ENCODE data around the gene ZKSCAN8.
A peak's percentile ranks its signal among the peaks of the same experiment; 100 is the strongest.

The ZKSCAN8 gene

GRCh38 chr6:28159029-28159607 is 17.4 kb downstream of the ZKSCAN8 start:
- no peak for DNase-seq (ENCODE audit: low read depth, low spot score)
- Histone ChIP-seq H3K4me1 (ENCODE audit: insufficient read depth, insufficient read length) (no peaks in the 10 kb centered on the region), H3K27me3 (ENCODE audit: insufficient read depth, insufficient read length) (no peaks in the 10 kb centered on the region), H3K9ac (ENCODE audit: insufficient read length, low read depth) (no peak overlapping the region), H3K9me3 (ENCODE audit: insufficient read depth, low read length) (no peaks in the 10 kb centered on the region), H3K4me3 (ENCODE audit: insufficient read length, low read depth) (no peak overlapping the region), H3K36me3 (ENCODE audit: insufficient read depth, insufficient read length, low read length) (peaks cover 24% of the 10 kb centered on the region)
- TF ChIP-seq YY1 (IDR thresholded peaks at IDR 0.05; ENCODE audit: insufficient read depth, insufficient read length) = no peak
- TF ChIP-seq ZNF274 (IDR thresholded peaks at IDR 0.05; ENCODE audit: low read depth, low read length) = no peak
- no peak for TF ChIP-seq SUZ12 (IDR thresholded peaks at IDR 0.05; ENCODE audit: extremely low read depth, insufficient read depth, insufficient read length)

- Histone ChIP-seq H3K4me1 (ENCODE audit: insufficient read depth, insufficient read length) (no peaks in the 10 kb centered on the region), H3K9me3 (ENCODE audit: insufficient read depth, low read length) (no peaks in the 10 kb centered on the region), H3K9ac (ENCODE audit: insufficient read length, low read depth) (no peak overlapping the region), H3K27me3 (ENCODE audit: insufficient read depth, insufficient read length) (no peaks in the 10 kb centered on the region), H3K36me3 (ENCODE audit: insufficient read depth, insufficient read length, low read length) (peaks cover 13% of the 10 kb centered on the region), H3K4me3 (ENCODE audit: insufficient read length, low read depth) (no peak overlapping the region)
- TF ChIP-seq SUZ12 (IDR thresholded peaks at IDR 0.05; ENCODE audit: extremely low read depth, insufficient read depth, insufficient read length) (no peak), ZNF274 (IDR thresholded peaks at IDR 0.05; ENCODE audit: low read depth, low read length) (no peak), YY1 (IDR thresholded peaks at IDR 0.05; ENCODE audit: insufficient read depth, insufficient read length) (no peak)
- no peak for DNase-seq (ENCODE audit: low read depth, low spot score)
Measured at GRCh38 chr6:28160233-28160632, 18.6 kb downstream of the ZKSCAN8 start.

GRCh38 chr6:28161410-28162079 is 19.9 kb downstream of the ZKSCAN8 start:
- peak overlapping the region; percentile 65 for H3K4me3 ChIP-seq (ENCODE audit: insufficient read length, low read depth)
- peak overlapping the region; percentile 83 for H3K9ac ChIP-seq (ENCODE audit: insufficient read length, low read depth)
- no peaks in the 10 kb centered on the region for H3K9me3 ChIP-seq (ENCODE audit: insufficient read depth, low read length)

GRCh38 chr6:28165563-28165962 is 23.9 kb downstream of the ZKSCAN8 start:
- no peak for TF ChIP-seq SUZ12 (IDR thresholded peaks at IDR 0.05; ENCODE audit: extremely low read depth, insufficient read depth, insufficient read length)
- TF ChIP-seq ZNF274 (IDR thresholded peaks at IDR 0.05; ENCODE audit: low read depth, low read length) = no peak
- no peak for TF ChIP-seq YY1 (IDR thresholded peaks at IDR 0.05; ENCODE audit: insufficient read depth, insufficient read length)
- Histone ChIP-seq H3K9me3 (ENCODE audit: insufficient read depth, low read length) (no peaks in the 10 kb centered on the region), H3K27me3 (ENCODE audit: insufficient read depth, insufficient read length) (no peaks in the 10 kb centered on the region), H3K4me3 (ENCODE audit: insufficient read length, low read depth) (no peak overlapping the region), H3K4me1 (ENCODE audit: insufficient read depth, insufficient read length) (no peaks in the 10 kb centered on the region), H3K36me3 (ENCODE audit: insufficient read depth, insufficient read length, low read length) (no peaks in the 10 kb centered on the region), H3K9ac (ENCODE audit: insufficient read length, low read depth) (no peak overlapping the region)
- DNase-seq (ENCODE audit: low read depth, low spot score) = no peak

More at GRCh38 chr6:28161410-28162079, 19.9 kb downstream of the ZKSCAN8 start:
- H3K36me3 ChIP-seq (ENCODE audit: insufficient read depth, insufficient read length, low read length) = peaks cover 7% of the 10 kb centered on the region
- no peaks in the 10 kb centered on the region for H3K4me1 ChIP-seq (ENCODE audit: insufficient read depth, insufficient read length)
- H3K27me3 ChIP-seq (ENCODE audit: insufficient read depth, insufficient read length) = no peaks in the 10 kb centered on the region
- DNase-seq (ENCODE audit: low read depth, low spot score) = peak; percentile 73
- no peak for TF ChIP-seq SUZ12 (IDR thresholded peaks at IDR 0.05; ENCODE audit: extremely low read depth, insufficient read depth, insufficient read length)
- TF ChIP-seq ZNF274 (IDR thresholded peaks at IDR 0.05; ENCODE audit: low read depth, low read length) = no peak
- no peak for TF ChIP-seq YY1 (IDR thresholded peaks at IDR 0.05; ENCODE audit: insufficient read depth, insufficient read length)

- DNase-seq (ENCODE audit: low read depth, low spot score) = no peak
- no peaks in the 10 kb centered on the region for H3K9me3 ChIP-seq (ENCODE audit: insufficient read depth, low read length)
- no peak for TF ChIP-seq ZNF274 (IDR thresholded peaks at IDR 0.05; ENCODE audit: low read depth, low read length)
- no peak for TF ChIP-seq YY1 (IDR thresholded peaks at IDR 0.05; ENCODE audit: insufficient read depth, insufficient read length)
- TF ChIP-seq SUZ12 (IDR thresholded peaks at IDR 0.05; ENCODE audit: extremely low read depth, insufficient read depth, insufficient read length) = no peak
Measured at GRCh38 chr6:28167068-28167467, 25.4 kb downstream of the ZKSCAN8 start.

GRCh38 chr6:28167926-28168325 is 26.2 kb downstream of the ZKSCAN8 start:
- H3K9me3 ChIP-seq (ENCODE audit: insufficient read depth, low read length) = no peaks in the 10 kb centered on the region
- H3K4me3 ChIP-seq (ENCODE audit: insufficient read length, low read depth) = no peak overlapping the region
- TF ChIP-seq ZNF274 (IDR thresholded peaks at IDR 0.05; ENCODE audit: low read depth, low read length) (no peak), SUZ12 (IDR thresholded peaks at IDR 0.05; ENCODE audit: extremely low read depth, insufficient read depth, insufficient read length) (no peak), YY1 (IDR thresholded peaks at IDR 0.05; ENCODE audit: insufficient read depth, insufficient read length) (no peak)
- DNase-seq (ENCODE audit: low read depth, low spot score) = no peak
- no peaks in the 10 kb centered on the region for H3K36me3 ChIP-seq (ENCODE audit: insufficient read depth, insufficient read length, low read length)
- H3K9ac ChIP-seq (ENCODE audit: insufficient read length, low read depth) = no peak overlapping the region
- H3K4me1 ChIP-seq (ENCODE audit: insufficient read depth, insufficient read length) = no peaks in the 10 kb centered on the region
- no peaks in the 10 kb centered on the region for H3K27me3 ChIP-seq (ENCODE audit: insufficient read depth, insufficient read length)

More at GRCh38 chr6:28167068-28167467, 25.4 kb downstream of the ZKSCAN8 start:
- no peak overlapping the region for H3K9ac ChIP-seq (ENCODE audit: insufficient read length, low read depth)
- H3K27me3 ChIP-seq (ENCODE audit: insufficient read depth, insufficient read length) = no peaks in the 10 kb centered on the region
- no peak overlapping the region for H3K4me3 ChIP-seq (ENCODE audit: insufficient read length, low read depth)
- no peaks in the 10 kb centered on the region for H3K4me1 ChIP-seq (ENCODE audit: insufficient read depth, insufficient read length)
- no peaks in the 10 kb centered on the region for H3K36me3 ChIP-seq (ENCODE audit: insufficient read depth, insufficient read length, low read length)

GRCh38 chr6:28171271-28171670 is 29.6 kb downstream of the ZKSCAN8 start:
- no peak for DNase-seq (ENCODE audit: low read depth, low spot score)
- H3K27me3 ChIP-seq (ENCODE audit: insufficient read depth, insufficient read length) = no peaks in the 10 kb centered on the region
- no peaks in the 10 kb centered on the region for H3K9me3 ChIP-seq (ENCODE audit: insufficient read depth, low read length)
- no peak overlapping the region for H3K9ac ChIP-seq (ENCODE audit: insufficient read length, low read depth)
- TF ChIP-seq SUZ12 (IDR thresholded peaks at IDR 0.05; ENCODE audit: extremely low read depth, insufficient read depth, insufficient read length) (no peak), ZNF274 (IDR thresholded peaks at IDR 0.05; ENCODE audit: low read depth, low read length) (no peak), YY1 (IDR thresholded peaks at IDR 0.05; ENCODE audit: insufficient read depth, insufficient read length) (no peak)
- H3K4me1 ChIP-seq (ENCODE audit: insufficient read depth, insufficient read length) = no peaks in the 10 kb centered on the region
- H3K36me3 ChIP-seq (ENCODE audit: insufficient read depth, insufficient read length, low read length) = no peaks in the 10 kb centered on the region
- no peak overlapping the region for H3K4me3 ChIP-seq (ENCODE audit: insufficient read length, low read depth)
